ENCODE measurements around the gene RAN.

RAN gene

GRCh38 chr12:130850418-130851021 lies 21.3 kb upstream of the RAN start:
- H3K36me3 ChIP-seq (ENCODE audit: control insufficient read depth, insufficient read depth, low read length): no peaks in the 10 kb centered on the region
- no peak overlapping the region for H4K5ac ChIP-seq (ENCODE audit: low read length)
- no peak for DNase-seq
- H3K4me3 ChIP-seq (ENCODE audit: low read length): no peak overlapping the region
- H3K79me1 ChIP-seq (ENCODE audit: low read length): no peaks in the 10 kb centered on the region
- H2BK120ac ChIP-seq (ENCODE audit: low read depth, low read length): no peak overlapping the region
- H3K18ac ChIP-seq (ENCODE audit: low read length): no peak overlapping the region
- WGBS (ENCODE audit: extremely low coverage, insufficient coverage, low lambda C conversion rate): no CpG with 5 or more reads among the region's 12 CpGs
- H2BK15ac ChIP-seq (replicated peaks; ENCODE audit: low read depth): no peak overlapping the region
- H2BK5ac ChIP-seq (ENCODE audit: low read length): peak overlapping the region; percentile 55
- no peak overlapping the region for H4K8ac ChIP-seq (ENCODE audit: low read depth, low read length)
- peak overlapping the region; percentile 56 for H3K56ac ChIP-seq (ENCODE audit: low read length)
- no peak overlapping the region for H3K4ac ChIP-seq (ENCODE audit: low read depth, low read length)
- H3K27me3 ChIP-seq (ENCODE audit: insufficient read depth, low read length, poor library complexity): no peaks in the 10 kb centered on the region
- no peak overlapping the region for H3K23ac ChIP-seq (ENCODE audit: low read length)
- H3K79me2 ChIP-seq (ENCODE audit: control insufficient read depth, insufficient read depth, low read length): no peaks in the 10 kb centered on the region
- peaks cover 2% of the 10 kb centered on the region for H3K4me1 ChIP-seq (ENCODE audit: control insufficient read depth, low read depth, low read length)
- no peak overlapping the region for H3K9ac ChIP-seq (ENCODE audit: low read length)
- no peak overlapping the region for H2AK5ac ChIP-seq (ENCODE audit: low read length)
- no peak overlapping the region for H3K27ac ChIP-seq (ENCODE audit: low read depth, low read length)
- no peak overlapping the region for H3K4me2 ChIP-seq (ENCODE audit: low read length)

- Histone ChIP-seq H3K18ac (ENCODE audit: low read length) (no peak overlapping the region), H3K4me1 (ENCODE audit: control insufficient read depth, low read depth, low read length) (no peaks in the 10 kb centered on the region), H3K79me1 (ENCODE audit: low read length) (no peaks in the 10 kb centered on the region), H3K36me3 (ENCODE audit: control insufficient read depth, insufficient read depth, low read length) (no peaks in the 10 kb centered on the region), H4K8ac (ENCODE audit: low read depth, low read length) (no peak overlapping the region), H3K27me3 (ENCODE audit: insufficient read depth, low read length, poor library complexity) (no peaks in the 10 kb centered on the region), H3K23ac (ENCODE audit: low read length) (no peak overlapping the region), H2BK120ac (ENCODE audit: low read depth, low read length) (no peak overlapping the region), H3K4me3 (ENCODE audit: low read length) (no peak overlapping the region), H3K9ac (ENCODE audit: low read length) (no peak overlapping the region), H3K27ac (ENCODE audit: low read depth, low read length) (no peak overlapping the region), H3K4ac (ENCODE audit: low read depth, low read length) (no peak overlapping the region), H2BK5ac (ENCODE audit: low read length) (no peak overlapping the region), H3K56ac (ENCODE audit: low read length) (no peak overlapping the region), H3K4me2 (ENCODE audit: low read length) (no peak overlapping the region), H3K79me2 (ENCODE audit: control insufficient read depth, insufficient read depth, low read length) (no peaks in the 10 kb centered on the region), H2AK5ac (ENCODE audit: low read length) (no peak overlapping the region), H2BK15ac (replicated peaks; ENCODE audit: low read depth) (no peak overlapping the region), H4K5ac (ENCODE audit: low read length) (no peak overlapping the region)
- no CpG with 5 or more reads among the region's 4 CpGs for WGBS (ENCODE audit: extremely low coverage, insufficient coverage, low lambda C conversion rate)
- no peak for DNase-seq
These were observed 15.8 kb upstream of the RAN start for GRCh38 chr12:130856088-130856487.

GRCh38 chr12:130858084-130858483 lies 13.8 kb upstream of the RAN start:
- Histone ChIP-seq H3K18ac (ENCODE audit: low read length) (no peak overlapping the region), H3K4me3 (ENCODE audit: low read length) (no peak overlapping the region), H2BK15ac (replicated peaks; ENCODE audit: low read depth) (no peak overlapping the region), H3K56ac (ENCODE audit: low read length) (no peak overlapping the region), H3K23ac (ENCODE audit: low read length) (no peak overlapping the region), H3K79me1 (ENCODE audit: low read length) (no peaks in the 10 kb centered on the region), H3K27ac (ENCODE audit: low read depth, low read length) (no peak overlapping the region), H2BK120ac (ENCODE audit: low read depth, low read length) (no peak overlapping the region), H3K9ac (ENCODE audit: low read length) (no peak overlapping the region), H3K4ac (ENCODE audit: low read depth, low read length) (no peak overlapping the region), H3K36me3 (ENCODE audit: control insufficient read depth, insufficient read depth, low read length) (no peaks in the 10 kb centered on the region), H3K4me2 (ENCODE audit: low read length) (no peak overlapping the region), H3K27me3 (ENCODE audit: insufficient read depth, low read length, poor library complexity) (no peaks in the 10 kb centered on the region), H2AK5ac (ENCODE audit: low read length) (no peak overlapping the region), H4K8ac (ENCODE audit: low read depth, low read length) (no peak overlapping the region), H2BK5ac (ENCODE audit: low read length) (no peak overlapping the region), H3K4me1 (ENCODE audit: control insufficient read depth, low read depth, low read length) (no peaks in the 10 kb centered on the region), H3K79me2 (ENCODE audit: control insufficient read depth, insufficient read depth, low read length) (no peaks in the 10 kb centered on the region), H4K5ac (ENCODE audit: low read length) (no peak overlapping the region)
- no peak for DNase-seq
- WGBS (ENCODE audit: extremely low coverage, insufficient coverage, low lambda C conversion rate): no CpG with 5 or more reads among the region's 4 CpGs

- H4K5ac ChIP-seq (ENCODE audit: low read length): no peak overlapping the region
- H3K56ac ChIP-seq (ENCODE audit: low read length): no peak overlapping the region
- no peaks in the 10 kb centered on the region for H3K79me1 ChIP-seq (ENCODE audit: low read length)
- no peak overlapping the region for H4K8ac ChIP-seq (ENCODE audit: low read depth, low read length)
- H2BK5ac ChIP-seq (ENCODE audit: low read length): no peak overlapping the region
- no peaks in the 10 kb centered on the region for H3K4me1 ChIP-seq (ENCODE audit: control insufficient read depth, low read depth, low read length)
- no peaks in the 10 kb centered on the region for H3K79me2 ChIP-seq (ENCODE audit: control insufficient read depth, insufficient read depth, low read length)
- no peaks in the 10 kb centered on the region for H3K36me3 ChIP-seq (ENCODE audit: control insufficient read depth, insufficient read depth, low read length)
- no peak overlapping the region for H3K9ac ChIP-seq (ENCODE audit: low read length)
- H3K4ac ChIP-seq (ENCODE audit: low read depth, low read length): no peak overlapping the region
- no peak overlapping the region for H3K18ac ChIP-seq (ENCODE audit: low read length)
- no peak overlapping the region for H3K23ac ChIP-seq (ENCODE audit: low read length)
- DNase-seq: no peak
- WGBS (ENCODE audit: extremely low coverage, insufficient coverage, low lambda C conversion rate): no CpG with 5 or more reads among the region's 6 CpGs
- no peaks in the 10 kb centered on the region for H3K27me3 ChIP-seq (ENCODE audit: insufficient read depth, low read length, poor library complexity)
- no peak overlapping the region for H3K4me2 ChIP-seq (ENCODE audit: low read length)
- H2AK5ac ChIP-seq (ENCODE audit: low read length): no peak overlapping the region
- H2BK15ac ChIP-seq (replicated peaks; ENCODE audit: low read depth): no peak overlapping the region
- H3K27ac ChIP-seq (ENCODE audit: low read depth, low read length): no peak overlapping the region
- no peak overlapping the region for H2BK120ac ChIP-seq (ENCODE audit: low read depth, low read length)
- H3K4me3 ChIP-seq (ENCODE audit: low read length): no peak overlapping the region
These were observed 12.7 kb upstream of the RAN start for GRCh38 chr12:130859161-130859560.

GRCh38 chr12:130860311-130860710 lies 11.6 kb upstream of the RAN start:
- Histone ChIP-seq H2BK15ac (replicated peaks; ENCODE audit: low read depth) (no peak overlapping the region), H3K27me3 (ENCODE audit: insufficient read depth, low read length, poor library complexity) (no peaks in the 10 kb centered on the region), H2BK120ac (ENCODE audit: low read depth, low read length) (no peak overlapping the region), H3K9ac (ENCODE audit: low read length) (no peak overlapping the region), H3K4ac (ENCODE audit: low read depth, low read length) (no peak overlapping the region), H4K5ac (ENCODE audit: low read length) (no peak overlapping the region), H3K36me3 (ENCODE audit: control insufficient read depth, insufficient read depth, low read length) (no peaks in the 10 kb centered on the region), H3K27ac (ENCODE audit: low read depth, low read length) (no peak overlapping the region), H3K56ac (ENCODE audit: low read length) (no peak overlapping the region), H2AK5ac (ENCODE audit: low read length) (no peak overlapping the region), H4K8ac (ENCODE audit: low read depth, low read length) (no peak overlapping the region), H3K4me2 (ENCODE audit: low read length) (no peak overlapping the region), H3K18ac (ENCODE audit: low read length) (no peak overlapping the region), H3K4me3 (ENCODE audit: low read length) (no peak overlapping the region), H3K23ac (ENCODE audit: low read length) (no peak overlapping the region), H3K79me2 (ENCODE audit: control insufficient read depth, insufficient read depth, low read length) (no peaks in the 10 kb centered on the region), H3K79me1 (ENCODE audit: low read length) (no peaks in the 10 kb centered on the region), H3K4me1 (ENCODE audit: control insufficient read depth, low read depth, low read length) (no peaks in the 10 kb centered on the region), H2BK5ac (ENCODE audit: low read length) (no peak overlapping the region)
- no CpG with 5 or more reads among the region's 9 CpGs for WGBS (ENCODE audit: extremely low coverage, insufficient coverage, low lambda C conversion rate)
- no peak for DNase-seq

- no peak overlapping the region for H4K5ac ChIP-seq (ENCODE audit: low read length)
- no peak overlapping the region for H3K56ac ChIP-seq (ENCODE audit: low read length)
- H2AK5ac ChIP-seq (ENCODE audit: low read length): no peak overlapping the region
- no peak overlapping the region for H3K18ac ChIP-seq (ENCODE audit: low read length)
- no peak overlapping the region for H3K27ac ChIP-seq (ENCODE audit: low read depth, low read length)
- H2BK15ac ChIP-seq (replicated peaks; ENCODE audit: low read depth): no peak overlapping the region
- no peak overlapping the region for H2BK5ac ChIP-seq (ENCODE audit: low read length)
- no peaks in the 10 kb centered on the region for H3K36me3 ChIP-seq (ENCODE audit: control insufficient read depth, insufficient read depth, low read length)
- H3K79me1 ChIP-seq (ENCODE audit: low read length): no peaks in the 10 kb centered on the region
- H3K23ac ChIP-seq (ENCODE audit: low read length): no peak overlapping the region
- no peak overlapping the region for H3K4ac ChIP-seq (ENCODE audit: low read depth, low read length)
- no peak overlapping the region for H3K4me2 ChIP-seq (ENCODE audit: low read length)
- no peak overlapping the region for H4K8ac ChIP-seq (ENCODE audit: low read depth, low read length)
- H2BK120ac ChIP-seq (ENCODE audit: low read depth, low read length): no peak overlapping the region
- H3K79me2 ChIP-seq (ENCODE audit: control insufficient read depth, insufficient read depth, low read length): no peaks in the 10 kb centered on the region
- no peak overlapping the region for H3K4me3 ChIP-seq (ENCODE audit: low read length)
- no peak for DNase-seq
- no CpG with 5 or more reads among the region's 4 CpGs for WGBS (ENCODE audit: extremely low coverage, insufficient coverage, low lambda C conversion rate)
- no peaks in the 10 kb centered on the region for H3K4me1 ChIP-seq (ENCODE audit: control insufficient read depth, low read depth, low read length)
- no peak overlapping the region for H3K9ac ChIP-seq (ENCODE audit: low read length)
- H3K27me3 ChIP-seq (ENCODE audit: insufficient read depth, low read length, poor library complexity): no peaks in the 10 kb centered on the region
These were observed 9.7 kb upstream of the RAN start for GRCh38 chr12:130862161-130862560.

Measured in mesendoderm (in vitro differentiated cells).